SK-MEL-5 (cell line): ENCODE measurements around the gene DAW1. TPM values are rescaled to one million over a fixed set of nuclear protein-coding genes. Genes with fewer than 3 reads are reported as not detected.

Experiments
- DNase-seq: peaks from one replicate; pipeline ENCODE4 v3.0.0-alpha.2; 2016; ENCODE audit warnings: low read depth, low spot score
- in situ Hi-C: cut with HindIII; loops from 2 replicates; pipeline ENCODE4 v1.10.0; 2016; ENCODE audit warnings: low sequenced_read_pairs, high pct_unique_total_duplicates, low pct_unique_long_range_greater_than_20kb
- small RNA-seq, 2 experiments: library from RNA; depleted of rRNA; stranded (forward); fragments of <200 nt; gene quantifications; one replicate each; pipeline ENCODE3, GENCODE V24; 2014
- total RNA-seq: library from RNA; depleted of rRNA; stranded (reverse); fragments of >200 nt; shearing (Covaris generic); gene quantifications from 2 replicates; pipeline ENCODE4 v1.2.3, GENCODE V29; 2014; rRNA removed

The DAW1 gene
- total RNA-seq, 1 experiment from 2014 or later: not detected

DNA sequence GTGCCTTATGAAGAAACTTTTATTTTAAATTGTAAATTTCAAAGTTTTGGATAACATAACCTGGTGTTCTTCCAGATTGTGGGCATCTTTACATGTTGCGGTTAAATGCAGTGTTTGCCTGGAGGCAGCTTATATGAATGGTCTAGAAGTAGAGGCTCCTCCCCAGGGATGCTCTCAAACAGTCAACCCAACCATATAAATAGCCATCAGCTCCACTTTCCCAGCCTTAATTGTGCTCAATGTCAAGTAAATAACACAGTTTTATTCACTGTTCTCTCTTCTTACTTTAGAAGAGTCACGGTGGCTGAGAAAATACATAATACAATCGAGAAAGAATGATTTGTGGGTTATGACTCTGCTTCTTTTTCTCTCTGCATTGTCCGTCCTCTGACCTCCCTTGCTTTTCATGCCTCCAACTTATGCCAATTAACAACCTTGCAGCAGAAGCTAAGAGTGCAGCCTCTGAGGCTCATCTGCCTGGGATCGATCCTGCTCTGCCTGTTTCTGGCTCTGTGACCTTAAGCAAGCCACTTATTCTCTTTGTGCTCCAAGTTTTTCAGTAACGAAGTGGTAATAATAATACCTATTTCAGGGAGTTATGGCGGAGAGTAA, 100.3 kb downstream of the DAW1 start:
- in situ Hi-C loops: no loop called here
- no peak for DNase-seq

DNA sequence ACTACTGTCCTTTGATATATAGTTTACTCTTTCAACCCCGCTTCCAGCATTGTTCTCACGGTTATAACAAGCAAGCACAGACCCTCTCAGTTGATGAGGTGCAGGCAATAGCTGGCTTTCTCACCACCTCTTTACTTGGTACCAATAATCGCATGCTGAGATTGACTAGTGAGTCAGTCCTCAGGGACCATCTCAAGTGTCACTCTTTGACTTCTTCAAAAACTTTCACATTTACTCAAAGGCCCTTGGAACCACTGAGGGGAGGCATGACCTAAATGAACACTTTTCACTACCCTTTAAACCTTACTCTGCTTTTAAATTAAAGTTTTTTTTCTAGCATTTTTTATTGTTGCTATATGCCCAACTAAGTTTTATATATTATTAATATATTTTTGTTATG, 101.8 kb downstream of the DAW1 start:
- no peak for DNase-seq
- in situ Hi-C loops: no loop called here

Small RNAs within 50 kb of the gene (small RNA-seq; reads per million reads assigned to genes)
- gene RF00402: 0 reads per million in 2 experiments

Other genes with a start within 250 kb of the DAW1 start
- not detected in 2 replicates for gene SCYGR5, start 204.8 kb upstream of the DAW1 start, total RNA-seq
- 1.4 and 1.6 TPM in 2 replicates for gene SLC19A3, start 153.6 kb upstream of the DAW1 start, total RNA-seq
- not detected in 2 replicates for gene SCYGR6, start 146.9 kb upstream of the DAW1 start, total RNA-seq
- gene SCYGR7, start 143.3 kb upstream of the DAW1 start, total RNA-seq: not detected in 2 replicates
- not detected in 2 replicates for gene SCYGR8, start 125.7 kb upstream of the DAW1 start, total RNA-seq
- gene CCL20, start 57.8 kb upstream of the DAW1 start, total RNA-seq: 0.96 and 2.7 TPM in 2 replicates